ENCODE data around the gene GBF1. TPM values are rescaled to one million over a fixed set of nuclear protein-coding genes. Genes with fewer than 3 reads are reported as not detected.

The GBF1 gene
- total RNA-seq, 1 experiment from 2014 or later: 15.3 TPM

GRCh38 chr10:102424916-102425315 lies 179.6 kb downstream of the GBF1 start:
- no peak for DNase-seq (ENCODE audit: low spot score)
- in situ Hi-C loops (cut with HindIII; ENCODE audit: low sequenced_read_pairs): no loop called here

GRCh38 chr10:102425444-102425843 lies 180.1 kb downstream of the GBF1 start:
- no peak for DNase-seq (ENCODE audit: low spot score)
- in situ Hi-C loops (cut with HindIII; ENCODE audit: low sequenced_read_pairs): no loop called here

GRCh38 chr10:102426803-102427287 lies 181.5 kb downstream of the GBF1 start:
- DNase-seq (ENCODE audit: low spot score): no peak

GRCh38 chr10:102429468-102429867 lies 184.1 kb downstream of the GBF1 start:
- no peak for DNase-seq (ENCODE audit: low spot score)
- in situ Hi-C loops (cut with HindIII; ENCODE audit: low sequenced_read_pairs): no loop called here

More at GRCh38 chr10:102426803-102427287, 181.5 kb downstream of the GBF1 start:
- in situ Hi-C loops (cut with HindIII; ENCODE audit: low sequenced_read_pairs): no loop called here

- no peak for DNase-seq (ENCODE audit: low spot score)
- in situ Hi-C loops (cut with HindIII; ENCODE audit: low sequenced_read_pairs): no loop called here
These were observed 186.3 kb downstream of the GBF1 start for GRCh38 chr10:102431452-102432124.

Other genes starting within 250 kb of the GBF1 start
- gene ARMH3, start 189.4 kb upstream of the GBF1 start, total RNA-seq (2014; rRNA removed; shearing (Covaris generic)): 9.3 and 15.3 TPM in 2 replicates
- 55.3 and 71.9 TPM in 2 replicates for gene HPS6, start 180.2 kb upstream of the GBF1 start, total RNA-seq (2014; rRNA removed; shearing (Covaris generic))
- gene LDB1, start 125.2 kb upstream of the GBF1 start, total RNA-seq (2014; rRNA removed; shearing (Covaris generic)): 59.7 and 62.5 TPM in 2 replicates
- 3.8 and 7.0 TPM in 2 replicates for gene PPRC1, start 112.5 kb upstream of the GBF1 start, total RNA-seq (2014; rRNA removed; shearing (Covaris generic))
- gene NOLC1, start 93.1 kb upstream of the GBF1 start, total RNA-seq (2014; rRNA removed; shearing (Covaris generic)): 137 and 202 TPM in 2 replicates
- 2.1 and 3.3 TPM in 2 replicates for gene ELOVL3, start 19.2 kb upstream of the GBF1 start, total RNA-seq (2014; rRNA removed; shearing (Covaris generic))
- 5.4 and 6.3 TPM in 2 replicates for gene PITX3, start 4.0 kb upstream of the GBF1 start, total RNA-seq (2014; rRNA removed; shearing (Covaris generic))
- 23.3 and 23.9 TPM in 2 replicates for gene NFKB2, start 150.2 kb downstream of the GBF1 start, total RNA-seq (2014; rRNA removed; shearing (Covaris generic))
- 3.1 and 7.9 TPM in 2 replicates for gene PSD, start 173.3 kb downstream of the GBF1 start, total RNA-seq (2014; rRNA removed; shearing (Covaris generic))
- gene FBXL15, start 175.3 kb downstream of the GBF1 start, total RNA-seq (2014; rRNA removed; shearing (Covaris generic)): 29.9 and 32.1 TPM in 2 replicates
- gene CUEDC2, start 187.0 kb downstream of the GBF1 start, total RNA-seq (2014; rRNA removed; shearing (Covaris generic)): 133 and 209 TPM in 2 replicates
- 1.8 TPM in 1 of 2 replicates, not detected in the other for gene C10orf95, start 206.0 kb downstream of the GBF1 start, total RNA-seq (2014; rRNA removed; shearing (Covaris generic))

All from G401 (cell line).